Adrenal gland (tissue), 5 donors: ENCODE measurements around the gene CHD9.

ENCODE experiments used
- CTCF ChIP-seq, 6 experiments: fragments of 450-650 bp in 4 of 6; fragments of 200-600 bp in 2 of 6; sonication (generic) in 1 of 6; IDR thresholded peaks; 1 replicate in 5 of 6; 2 replicates in 1 of 6; pipeline versions ENCODE4 v1.5.1 to v1.8.0; 2016 to 2021; ENCODE audit warnings: antibody characterized with exemption in 6 of 6, mild to moderate bottlenecking in 2 of 6, moderate library complexity in 1 of 6
- POLR2A ChIP-seq, 2 donors: fragments of 450-650 bp; IDR thresholded peaks; one replicate each; pipeline ENCODE4 v1.6.1; 2017; ENCODE audit warnings: antibody characterized with exemption in 2 of 2, mild to moderate bottlenecking in 2 of 2, moderate library complexity in 1 of 2
- donor health status: DM: no; HTN: no; CAD: no.

GRCh38 chr16:53043428-53043831 lies 11.4 kb upstream of the CHD9 start:
- TF ChIP-seq CTCF (IDR thresholded peaks at IDR 0.05) = no peak
- TF ChIP-seq POLR2A (IDR thresholded peaks at IDR 0.05) = no peak
